Astrocyte (in vitro differentiated cells and primary cell): ENCODE results near the gene PACSIN3. TPM values are rescaled to one million over a fixed set of nuclear protein-coding genes. Genes with fewer than 3 reads are reported as not detected.

Experiments used
- DNase-seq: peaks from one replicate; pipeline ENCODE4 v3.0.0-alpha.2; 2010; ENCODE audit warnings: low read depth
- FAIRE-seq: peaks from 2 replicates; lab custom pipeline; 2011; peaks lifted over from hg19 to GRCh38; lab: Jason Lieb, UNC
- H2AFZ ChIP-seq: 2 replicates; pipeline ENCODE4 v1.6.0; 2012; ENCODE audit warnings: low read depth, low read length, inconsistent platforms
- H3K27ac ChIP-seq: 2 replicates; pipeline ENCODE4 v1.5.1; 2011; ENCODE audit warnings: low read depth, low read length, inconsistent platforms
- H3K27me3 ChIP-seq: 2 replicates; pipeline ENCODE4 v1.6.0; 2011; ENCODE audit warnings: low read length, inconsistent platforms; ENCODE audit not compliant: insufficient read depth
- H3K36me3 ChIP-seq: 2 replicates; pipeline ENCODE4 v1.5.1; 2011; ENCODE audit warnings: low read length, inconsistent platforms; ENCODE audit not compliant: insufficient read depth
- H3K4me1 ChIP-seq: 2 replicates; pipeline ENCODE4 v1.5.1; 2011; ENCODE audit warnings: low read length, inconsistent platforms; ENCODE audit not compliant: insufficient read depth
- H3K4me2 ChIP-seq: 2 replicates; pipeline ENCODE4 v1.6.0; 2012; ENCODE audit warnings: low read length, inconsistent platforms
- H3K4me3 ChIP-seq: 2 replicates; pipeline ENCODE4 v1.5.1; 2011; ENCODE audit warnings: low read depth, mild to moderate bottlenecking, low read length, inconsistent platforms; ENCODE audit not compliant: insufficient read depth
- H3K79me2 ChIP-seq: 2 replicates; pipeline ENCODE4 v1.6.0; 2012; ENCODE audit warnings: mild to moderate bottlenecking, low read length, inconsistent platforms; ENCODE audit not compliant: insufficient read depth
- H3K9ac ChIP-seq: 2 replicates; pipeline ENCODE4 v1.6.0; 2012; ENCODE audit warnings: mild to moderate bottlenecking, low read length, inconsistent platforms
- H3K9me3 ChIP-seq: 2 replicates; pipeline ENCODE4 v1.5.1; 2012; ENCODE audit warnings: low read depth, mild to moderate bottlenecking, low read length, inconsistent platforms; ENCODE audit not compliant: insufficient read depth
- H4K20me1 ChIP-seq: 2 replicates; pipeline ENCODE4 v1.6.0; 2012; ENCODE audit warnings: low read length, inconsistent platforms; ENCODE audit not compliant: insufficient read depth
- H3K27ac Mint-ChIP-seq: one replicate; pipeline ENCODE4 v1.8.0; 2021; ENCODE audit warnings: mild to moderate bottlenecking, mixed read lengths; ENCODE audit not compliant: unreplicated experiment
- H3K27me3 Mint-ChIP-seq: one replicate; pipeline ENCODE4 v1.8.0; 2021; ENCODE audit warnings: low read depth, mixed read lengths; ENCODE audit not compliant: unreplicated experiment
- H3K36me3 Mint-ChIP-seq: one replicate; pipeline ENCODE4 v1.8.0; 2021; ENCODE audit warnings: low read depth, mixed read lengths; ENCODE audit not compliant: unreplicated experiment
- H3K4me1 Mint-ChIP-seq: one replicate; pipeline ENCODE4 v1.8.0; 2021; ENCODE audit warnings: low read depth, mixed read lengths; ENCODE audit not compliant: unreplicated experiment
- H3K4me3 Mint-ChIP-seq: one replicate; pipeline ENCODE4 v1.8.0; 2021; ENCODE audit warnings: mild to moderate bottlenecking, moderate library complexity, mixed read lengths; ENCODE audit not compliant: unreplicated experiment
- H3K9me3 Mint-ChIP-seq: one replicate; pipeline ENCODE4 v1.8.0; 2021; ENCODE audit warnings: mild to moderate bottlenecking, mixed read lengths; ENCODE audit not compliant: unreplicated experiment
- CTCF ChIP-seq: IDR thresholded peaks from 2 replicates; pipeline ENCODE4 v1.5.1; 2011; ENCODE audit warnings: low read depth, mild to moderate bottlenecking, inconsistent platforms, low read length, moderate library complexity; ENCODE audit not compliant: insufficient read depth
- EZH2 ChIP-seq: IDR thresholded peaks from 2 replicates; pipeline ENCODE4 v1.6.1; 2012; ENCODE audit warnings: mild to moderate bottlenecking, low read length, inconsistent platforms; ENCODE audit not compliant: insufficient read depth
- total RNA-seq: library from RNA; stranded (reverse); gene quantifications from 2 replicates; pipeline ENCODE4 v1.2.1, GENCODE V29; 2021

Gene PACSIN3
- total RNA-seq, 1 donor from 2014 or later, result 35.6 TPM

- H4K20me1 ChIP-seq, result no peaks in the 10 kb centered on the region
- H3K4me3 ChIP-seq, result peak overlapping the region; percentile 20
- DNase-seq, result peak; percentile 54
- no peaks in the 10 kb centered on the region for H3K79me2 ChIP-seq
- FAIRE-seq, result peak; percentile 29
- H3K36me3 Mint-ChIP-seq, result peaks cover 23% of the 10 kb centered on the region
- TF ChIP-seq EZH2 (no peak), CTCF (no peak)
- H3K36me3 ChIP-seq, result peaks cover 8% of the 10 kb centered on the region
- peak overlapping the region; percentile 12 for H2AFZ ChIP-seq
- peaks cover 26% of the 10 kb centered on the region for H3K4me1 Mint-ChIP-seq
- H3K27me3 Mint-ChIP-seq, result no peaks in the 10 kb centered on the region
- H3K9ac ChIP-seq, result peak overlapping the region; percentile 65
- peak overlapping the region; percentile 43 for H3K27ac Mint-ChIP-seq
- H3K4me3 Mint-ChIP-seq, result peak overlapping the region; percentile 14
- no peaks in the 10 kb centered on the region for H3K9me3 Mint-ChIP-seq
- H3K27ac ChIP-seq, result peak overlapping the region; percentile 76
- no peaks in the 10 kb centered on the region for H3K9me3 ChIP-seq
- H3K27me3 ChIP-seq, result no peaks in the 10 kb centered on the region
- H3K4me2 ChIP-seq, result peak overlapping the region; percentile 78
- H3K4me1 ChIP-seq, result peaks cover 19% of the 10 kb centered on the region
These were observed 47.9 kb upstream of the PACSIN3 start for GRCh38 chr11:47233989-47234668.

GRCh38 chr11:47233051-47233450 is 46.8 kb upstream of the PACSIN3 start:
- TF ChIP-seq EZH2 (no peak), CTCF (no peak)
- H3K4me3 Mint-ChIP-seq, result no peak overlapping the region
- no peak for DNase-seq
- H3K27ac Mint-ChIP-seq, result no peak overlapping the region
- peaks cover 17% of the 10 kb centered on the region for H3K36me3 Mint-ChIP-seq
- Histone ChIP-seq H3K4me2 (no peak overlapping the region), H3K9me3 (no peaks in the 10 kb centered on the region), H3K79me2 (no peaks in the 10 kb centered on the region), H3K9ac (no peak overlapping the region), H3K36me3 (peaks cover 7% of the 10 kb centered on the region), H2AFZ (no peak overlapping the region), H3K4me3 (no peak overlapping the region), H4K20me1 (no peaks in the 10 kb centered on the region), H3K27ac (no peak overlapping the region), H3K27me3 (no peaks in the 10 kb centered on the region), H3K4me1 (peaks cover 19% of the 10 kb centered on the region)
- no peak for FAIRE-seq
- H3K27me3 Mint-ChIP-seq, result no peaks in the 10 kb centered on the region
- no peaks in the 10 kb centered on the region for H3K9me3 Mint-ChIP-seq
- peaks cover 26% of the 10 kb centered on the region for H3K4me1 Mint-ChIP-seq

GRCh38 chr11:47229161-47229560 is 42.9 kb upstream of the PACSIN3 start:
- Histone ChIP-seq H3K9ac (no peak overlapping the region), H4K20me1 (no peaks in the 10 kb centered on the region), H2AFZ (no peak overlapping the region), H3K36me3 (peaks cover 5% of the 10 kb centered on the region), H3K9me3 (no peaks in the 10 kb centered on the region), H3K4me2 (no peak overlapping the region), H3K4me1 (peaks cover 7% of the 10 kb centered on the region), H3K4me3 (no peak overlapping the region), H3K79me2 (no peaks in the 10 kb centered on the region), H3K27me3 (no peaks in the 10 kb centered on the region), H3K27ac (no peak overlapping the region)
- no peak overlapping the region for H3K4me3 Mint-ChIP-seq
- TF ChIP-seq EZH2 (no peak), CTCF (no peak)
- no peak for DNase-seq
- FAIRE-seq, result no peak
- peaks cover 8% of the 10 kb centered on the region for H3K36me3 Mint-ChIP-seq
- H3K9me3 Mint-ChIP-seq, result no peaks in the 10 kb centered on the region
- peak overlapping the region; percentile 62 for H3K27ac Mint-ChIP-seq
- no peaks in the 10 kb centered on the region for H3K27me3 Mint-ChIP-seq
- H3K4me1 Mint-ChIP-seq, result peaks cover 6% of the 10 kb centered on the region
